Prostate gland (tissue), 2 donors: ENCODE data around the gene MARCHF5.

Experiments used
- CTCF ChIP-seq, 4 experiments: fragments of 200-600 bp in 2 of 4; fragments of 450-650 bp in 2 of 4; sonication (generic) in 2 of 4; IDR thresholded peaks; 1 replicate in 3 of 4; 2 replicates in 1 of 4; pipeline ENCODE4 v1.5.1; 2016 to 2019; ENCODE audit warnings: antibody characterized with exemption in 4 of 4, mild to moderate bottlenecking in 2 of 4, moderate library complexity in 2 of 4
- POLR2A ChIP-seq: fragments of 450-650 bp; IDR thresholded peaks from one replicate; pipeline ENCODE4 v1.6.1; 2016; ENCODE audit warnings: antibody characterized with exemption, mild to moderate bottlenecking
- POLR2AphosphoS5 ChIP-seq: sonication (generic); formaldehyde crosslinking; IDR thresholded peaks from one replicate; pipeline ENCODE4 v1.6.1; 2017; ENCODE audit warnings: antibody characterized with exemption

DNA sequence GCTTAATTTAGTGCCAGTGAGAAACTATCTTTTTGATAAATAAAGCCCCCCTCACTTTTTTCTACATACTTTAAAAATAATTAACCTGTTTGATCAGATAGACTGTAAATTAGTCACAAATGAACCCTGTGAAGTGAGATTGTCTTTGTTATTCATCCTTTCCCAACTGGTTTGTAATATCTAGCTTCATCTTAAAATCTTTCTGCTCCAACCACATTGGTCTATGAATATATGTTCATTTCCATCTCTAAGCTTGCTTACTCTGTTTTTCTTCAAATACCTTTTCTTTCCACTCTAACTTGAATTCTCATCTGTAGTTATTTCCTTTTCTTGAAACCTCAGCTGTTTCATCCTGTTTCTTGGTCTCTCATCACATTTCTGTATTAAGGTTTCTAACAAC is 12.1 kb downstream of the MARCHF5 start:
- TF ChIP-seq CTCF (IDR thresholded peaks at IDR 0.05), result no peak
- TF ChIP-seq POLR2A, result no peak
- no peak for TF ChIP-seq POLR2AphosphoS5
